ENCODE results near the gene MET. TPM values are rescaled to one million over a fixed set of nuclear protein-coding genes. Genes with fewer than 3 reads are reported as not detected.

Gene MET
- total and polyA plus RNA-seq, 2 of the 13 experiments (the other 11 are each of a cell fraction or from before 2014, with no cell fraction given) = 21.8 to 31.5 TPM

GRCh38 chr7:116810267-116811116, 138.5 kb downstream of the MET start (continued):
- TF ChIP-seq NFAT5 (CRISPR knock-in tag; IDR thresholded peaks at IDR 0.05) (no peak), NFATC3 (CRISPR knock-in tag; IDR thresholded peaks at IDR 0.05) (no peak), BRD4 (CRISPR knock-in tag; IDR thresholded peaks at IDR 0.05) (peak; percentile 58; the same call in 1 of the 2 replicates), ZNF552 (CRISPR knock-in tag; IDR thresholded peaks at IDR 0.05; ENCODE audit: borderline replicate concordance) (no peak), IRF9 (CRISPR knock-in tag; IDR thresholded peaks at IDR 0.05; ENCODE audit: borderline replicate concordance) (no peak), REXO4 (CRISPR knock-in tag; IDR thresholded peaks at IDR 0.05; ENCODE audit: borderline replicate concordance) (no peak), MXD3 (CRISPR knock-in tag; IDR thresholded peaks at IDR 0.05) (no peak), NR2C2 (CRISPR knock-in tag; IDR thresholded peaks at IDR 0.05; ENCODE audit: borderline replicate concordance) (peak; percentile 34; the same call in 1 of the 2 replicates), BCL6 (CRISPR knock-in tag; IDR thresholded peaks at IDR 0.05) (peak; percentile 67), THYN1 (CRISPR knock-in tag; IDR thresholded peaks at IDR 0.05; ENCODE audit: borderline replicate concordance, low read depth) (no peak), ATF7 (IDR thresholded peaks at IDR 0.05) (no peak), ATF7 (CRISPR knock-in tag; IDR thresholded peaks at IDR 0.05) (no peak), CAMTA2 (CRISPR knock-in tag; IDR thresholded peaks at IDR 0.05; ENCODE audit: borderline replicate concordance) (no peak), EED (CRISPR knock-in tag; IDR thresholded peaks at IDR 0.05) (no peak), NKX3-1 (CRISPR knock-in tag; IDR thresholded peaks at IDR 0.05) (peak; percentile 88; the same call in 1 of the 2 replicates), RFXAP (CRISPR knock-in tag; IDR thresholded peaks at IDR 0.05; ENCODE audit: borderline replicate concordance) (no peak), TERF1 (CRISPR knock-in tag; IDR thresholded peaks at IDR 0.05) (no peak), FOSL2 (CRISPR knock-in tag; IDR thresholded peaks at IDR 0.05) (peak; percentile 65), NFE2L2 (IDR thresholded peaks at IDR 0.05; ENCODE audit: low read length) (no peak), ZNF616 (CRISPR knock-in tag; IDR thresholded peaks at IDR 0.05; ENCODE audit: low read depth) (no peak), SNAI1 (CRISPR knock-in tag; IDR thresholded peaks at IDR 0.05; ENCODE audit: borderline replicate concordance) (no peak), ZNF792 (CRISPR knock-in tag; IDR thresholded peaks at IDR 0.05) (0 out of 2 replicates have a peak, but pooled peaks have one; percentile 60), EEA1 (CRISPR knock-in tag; IDR thresholded peaks at IDR 0.05; ENCODE audit: borderline replicate concordance) (no peak)

Data from HepG2 (cell line).